Measurements from ENCODE around the gene DNAH6.

DNA sequence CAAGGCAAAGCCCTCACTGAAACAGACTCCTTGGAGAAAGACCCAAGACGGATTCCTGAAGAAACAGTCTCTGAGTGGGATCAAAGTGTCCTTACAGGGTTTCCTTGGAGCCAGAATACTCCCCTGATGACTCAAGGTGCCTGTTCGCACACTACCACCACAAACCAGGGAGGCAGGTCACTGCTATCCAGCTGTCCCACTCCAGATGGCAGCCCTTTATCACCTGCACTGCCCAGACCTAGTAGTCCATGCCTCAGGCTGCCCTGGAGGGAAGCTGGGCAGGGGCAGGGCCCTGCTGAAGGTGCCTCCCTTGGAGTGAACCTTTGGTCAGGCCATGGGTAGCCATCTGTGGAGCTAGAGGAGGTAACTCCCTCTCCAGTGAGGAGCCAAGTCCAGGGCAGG lies 330.4 kb downstream of the DNAH6 start:
- TF ChIP-seq, protein P1, sequence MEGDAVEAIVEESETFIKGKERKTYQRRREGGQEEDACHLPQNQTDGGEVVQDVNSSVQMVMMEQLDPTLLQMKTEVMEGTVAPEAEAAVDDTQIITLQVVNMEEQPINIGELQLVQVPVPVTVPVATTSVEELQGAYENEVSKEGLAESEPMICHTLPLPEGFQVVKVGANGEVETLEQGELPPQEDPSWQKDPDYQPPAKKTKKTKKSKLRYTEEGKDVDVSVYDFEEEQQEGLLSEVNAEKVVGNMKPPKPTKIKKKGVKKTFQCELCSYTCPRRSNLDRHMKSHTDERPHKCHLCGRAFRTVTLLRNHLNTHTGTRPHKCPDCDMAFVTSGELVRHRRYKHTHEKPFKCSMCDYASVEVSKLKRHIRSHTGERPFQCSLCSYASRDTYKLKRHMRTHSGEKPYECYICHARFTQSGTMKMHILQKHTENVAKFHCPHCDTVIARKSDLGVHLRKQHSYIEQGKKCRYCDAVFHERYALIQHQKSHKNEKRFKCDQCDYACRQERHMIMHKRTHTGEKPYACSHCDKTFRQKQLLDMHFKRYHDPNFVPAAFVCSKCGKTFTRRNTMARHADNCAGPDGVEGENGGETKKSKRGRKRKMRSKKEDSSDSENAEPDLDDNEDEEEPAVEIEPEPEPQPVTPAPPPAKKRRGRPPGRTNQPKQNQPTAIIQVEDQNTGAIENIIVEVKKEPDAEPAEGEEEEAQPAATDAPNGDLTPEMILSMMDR (IDR thresholded peaks at IDR 0.05), result no peak
- no peak for TF ChIP-seq NFYB (CRISPR knock-in tag; conservative IDR thresholded peaks at IDR 0.05; ENCODE audit: low read depth)
- TF ChIP-seq ZNF232 (CRISPR knock-in tag; IDR thresholded peaks at IDR 0.05), result no peak
- no peak for TF ChIP-seq ELF4 (CRISPR knock-in tag; IDR thresholded peaks at IDR 0.05; ENCODE audit: low read depth)
- TF ChIP-seq, protein P2, sequence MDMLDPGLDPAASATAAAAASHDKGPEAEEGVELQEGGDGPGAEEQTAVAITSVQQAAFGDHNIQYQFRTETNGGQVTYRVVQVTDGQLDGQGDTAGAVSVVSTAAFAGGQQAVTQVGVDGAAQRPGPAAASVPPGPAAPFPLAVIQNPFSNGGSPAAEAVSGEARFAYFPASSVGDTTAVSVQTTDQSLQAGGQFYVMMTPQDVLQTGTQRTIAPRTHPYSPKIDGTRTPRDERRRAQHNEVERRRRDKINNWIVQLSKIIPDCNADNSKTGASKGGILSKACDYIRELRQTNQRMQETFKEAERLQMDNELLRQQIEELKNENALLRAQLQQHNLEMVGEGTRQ (CRISPR knock-in tag; IDR thresholded peaks at IDR 0.05), result no peak
- TF ChIP-seq EMX1 (CRISPR knock-in tag; IDR thresholded peaks at IDR 0.05), result no peak
- TF ChIP-seq GABPB1 (CRISPR knock-in tag; IDR thresholded peaks at IDR 0.05), result no peak
- no peak for TF ChIP-seq SOX15 (CRISPR knock-in tag; IDR thresholded peaks at IDR 0.05)
- TF ChIP-seq ZBTB21 (CRISPR knock-in tag; IDR thresholded peaks at IDR 0.05; ENCODE audit: borderline replicate concordance), result no peak
- no peak for TF ChIP-seq JAZF1 (CRISPR knock-in tag; IDR thresholded peaks at IDR 0.05)

All from WTC11 (cell line).